Activated CD4-positive, alpha-beta T cell treated with anti-CD3 and anti-CD28 coated beads, Interleukin-2, Interleukin-6, amounts not matched to agents 100 ng/mL and 50 ng/mL, durations not matched to agents 16 hours and 8 hours (primary cell): ENCODE results near the gene POLA1.

Experiments
- DNase-seq: peaks from one replicate; pipeline ENCODE4 v3.0.0-alpha.2; 2020

The POLA1 gene

GRCh38 chrX:25043192-25043591 lies 349.5 kb downstream of the POLA1 start:
- DNase-seq, result no peak
